MM.1S (cell line): ENCODE measurements around the gene KLHL8.

ENCODE experiments used
- DNase-seq: peaks from one replicate; pipeline ENCODE4 v3.0.0-alpha.2; 2015
- H2AFZ ChIP-seq: fragments of 300-600 bp; sonication (generic); 2 replicates; pipeline ENCODE4 v1.6.0; 2016; ENCODE audit warnings: antibody characterized with exemption, low read length
- H3F3A ChIP-seq: fragments of 300-600 bp; sonication (generic); 2 replicates; pipeline ENCODE4 v1.6.1; 2016; ENCODE audit warnings: mild to moderate bottlenecking, antibody characterized with exemption, low read length, moderate library complexity, mixed read lengths; ENCODE audit not compliant: insufficient read depth
- H3K27ac ChIP-seq: fragments of 300-600 bp; sonication (generic); 2 replicates; pipeline ENCODE4 v1.5.1; 2016; ENCODE audit warnings: mild to moderate bottlenecking, low read length
- H3K27me3 ChIP-seq: fragments of 300-600 bp; sonication (generic); replicated peaks from 2 replicates; pipeline ENCODE4 v1.6.0; 2016; ENCODE audit warnings: low read length; ENCODE audit not compliant: insufficient read depth
- H3K36me3 ChIP-seq: fragments of 300-600 bp; sonication (generic); replicated peaks from 2 replicates; pipeline ENCODE4 v1.6.1; 2016; ENCODE audit warnings: mild to moderate bottlenecking, low read length, mixed read lengths; ENCODE audit not compliant: insufficient read depth
- H3K4me1 ChIP-seq: fragments of 300-600 bp; sonication (generic); 2 replicates; pipeline ENCODE4 v1.6.1; 2016; ENCODE audit warnings: low read length, mixed read lengths
- H3K4me2 ChIP-seq: fragments of 300-600 bp; sonication (generic); 2 replicates; pipeline ENCODE4 v1.6.0; 2016; ENCODE audit warnings: low read depth, low read length
- H3K4me3 ChIP-seq: fragments of 300-600 bp; sonication (generic); 2 replicates; pipeline ENCODE4 v1.5.1; 2016; ENCODE audit warnings: low read length, mixed read lengths
- H3K79me2 ChIP-seq: fragments of 300-600 bp; sonication (generic); 2 replicates; pipeline ENCODE4 v1.6.1; 2016; ENCODE audit warnings: mixed run types, low read length, mixed read lengths
- H3K9ac ChIP-seq: fragments of 300-600 bp; sonication (generic); 2 replicates; pipeline ENCODE4 v1.6.1; 2016; ENCODE audit warnings: low read length, mixed read lengths
- H3K9me2 ChIP-seq: fragments of 300-600 bp; sonication (generic); replicated peaks from 2 replicates; pipeline ENCODE4 v1.6.1; 2016; ENCODE audit warnings: mild to moderate bottlenecking, low read length, mixed read lengths; ENCODE audit not compliant: insufficient read depth
- H3K9me3 ChIP-seq: fragments of 300-600 bp; sonication (generic); replicated peaks from 2 replicates; pipeline ENCODE4 v1.6.1; 2016; ENCODE audit warnings: mild to moderate bottlenecking, low read length, mixed read lengths; ENCODE audit not compliant: insufficient read depth
- H4K20me1 ChIP-seq: fragments of 300-600 bp; sonication (generic); 2 replicates; pipeline ENCODE4 v1.6.1; 2016; ENCODE audit warnings: mild to moderate bottlenecking, low read length, moderate library complexity, mixed read lengths; ENCODE audit not compliant: insufficient read depth
- EZH2 ChIP-seq: fragments of 300-600 bp; sonication (generic); optimal IDR thresholded peaks from 2 replicates; pipeline ENCODE3; 2017; ENCODE audit warnings: low read depth, mild to moderate bottlenecking, antibody characterized with exemption, low read length, mixed read lengths
- EZH2phosphoT487 ChIP-seq: fragments of 300-600 bp; sonication (generic); IDR thresholded peaks from 2 replicates; pipeline ENCODE4 v1.6.1; 2018; ENCODE audit warnings: antibody characterized with exemption, low read length
- TF ChIP-seq, protein P1 (sequence below): fragments of 300-600 bp; sonication (generic); IDR thresholded peaks from 2 replicates; pipeline ENCODE4 v1.5.1; 2016; ENCODE audit warnings: antibody characterized with exemption, low read length, mixed read lengths

The KLHL8 gene

DNA sequence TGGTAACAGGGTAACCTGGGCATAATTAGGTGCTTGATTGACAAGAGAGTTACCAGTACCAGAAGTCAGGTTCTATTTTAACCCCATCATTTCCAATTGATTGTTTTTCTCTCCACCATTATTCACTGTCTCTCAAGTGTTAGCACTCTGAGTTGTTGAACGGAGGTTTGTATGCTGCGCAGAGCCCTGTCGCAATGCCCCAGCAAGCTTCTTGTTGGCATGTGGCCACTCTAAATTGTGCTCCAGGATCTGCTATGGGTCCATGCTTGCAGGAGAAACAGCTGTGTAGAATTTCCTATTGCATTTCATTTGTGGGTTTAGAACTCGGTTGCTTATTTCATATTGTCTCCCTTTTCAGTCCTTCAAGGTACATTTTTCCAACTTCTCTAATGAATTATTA lies 98.2 kb downstream of the KLHL8 start:
- no peak overlapping the region for H3K4me3 ChIP-seq
- TF ChIP-seq, protein P1, sequence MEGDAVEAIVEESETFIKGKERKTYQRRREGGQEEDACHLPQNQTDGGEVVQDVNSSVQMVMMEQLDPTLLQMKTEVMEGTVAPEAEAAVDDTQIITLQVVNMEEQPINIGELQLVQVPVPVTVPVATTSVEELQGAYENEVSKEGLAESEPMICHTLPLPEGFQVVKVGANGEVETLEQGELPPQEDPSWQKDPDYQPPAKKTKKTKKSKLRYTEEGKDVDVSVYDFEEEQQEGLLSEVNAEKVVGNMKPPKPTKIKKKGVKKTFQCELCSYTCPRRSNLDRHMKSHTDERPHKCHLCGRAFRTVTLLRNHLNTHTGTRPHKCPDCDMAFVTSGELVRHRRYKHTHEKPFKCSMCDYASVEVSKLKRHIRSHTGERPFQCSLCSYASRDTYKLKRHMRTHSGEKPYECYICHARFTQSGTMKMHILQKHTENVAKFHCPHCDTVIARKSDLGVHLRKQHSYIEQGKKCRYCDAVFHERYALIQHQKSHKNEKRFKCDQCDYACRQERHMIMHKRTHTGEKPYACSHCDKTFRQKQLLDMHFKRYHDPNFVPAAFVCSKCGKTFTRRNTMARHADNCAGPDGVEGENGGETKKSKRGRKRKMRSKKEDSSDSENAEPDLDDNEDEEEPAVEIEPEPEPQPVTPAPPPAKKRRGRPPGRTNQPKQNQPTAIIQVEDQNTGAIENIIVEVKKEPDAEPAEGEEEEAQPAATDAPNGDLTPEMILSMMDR, result no peak
- TF ChIP-seq EZH2 (no peak), EZH2phosphoT487 (no peak)
- no peak for DNase-seq
- H3K4me2 ChIP-seq, result no peak overlapping the region
- H3K27me3 ChIP-seq, result no peaks in the 10 kb centered on the region
- no peaks in the 10 kb centered on the region for H4K20me1 ChIP-seq
- H3F3A ChIP-seq, result no peaks in the 10 kb centered on the region
- peaks cover 13% of the 10 kb centered on the region for H3K36me3 ChIP-seq
- H3K9me3 ChIP-seq, result no peaks in the 10 kb centered on the region
- H2AFZ ChIP-seq, result no peak overlapping the region
- peaks cover 55% of the 10 kb centered on the region for H3K79me2 ChIP-seq
- no peaks in the 10 kb centered on the region for H3K4me1 ChIP-seq
- no peaks in the 10 kb centered on the region for H3K9me2 ChIP-seq
- H3K9ac ChIP-seq, result no peak overlapping the region
- no peak overlapping the region for H3K27ac ChIP-seq

DNA sequence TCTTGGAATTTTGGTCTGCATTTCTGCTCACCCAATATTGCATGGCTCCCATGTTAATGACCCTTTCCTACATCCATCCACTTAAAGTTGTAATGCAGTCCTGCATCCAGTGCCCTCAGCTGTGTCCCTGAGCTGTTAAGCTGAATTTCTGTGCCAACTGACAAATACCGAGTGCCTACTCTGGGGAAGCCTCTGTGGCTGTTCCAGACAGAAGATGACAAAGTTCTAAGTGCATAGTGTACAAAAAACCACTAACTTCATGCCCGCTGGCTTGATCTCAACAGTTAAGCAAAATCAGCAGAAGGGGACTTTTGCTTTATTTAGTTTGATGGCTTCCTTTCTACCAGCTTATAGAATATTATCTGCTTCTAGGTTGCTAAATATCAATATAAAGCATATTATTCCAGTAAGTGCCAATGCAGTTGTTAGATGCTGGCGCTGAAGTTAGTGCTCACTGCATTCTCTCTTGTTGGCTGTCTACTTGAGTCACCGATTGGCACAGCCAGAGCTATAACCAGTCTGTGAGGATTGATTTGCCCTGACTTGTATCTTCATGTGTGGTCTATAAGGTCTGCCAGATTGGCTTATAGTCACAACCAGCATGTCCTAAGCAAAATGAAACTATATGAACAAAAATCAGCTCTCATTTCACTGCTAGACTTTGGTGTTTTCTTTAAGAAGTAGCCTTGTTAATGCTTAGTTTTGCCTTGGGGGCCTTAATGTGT lies 98.9 kb downstream of the KLHL8 start:
- no peak for DNase-seq
- TF ChIP-seq EZH2, result no peak
- TF ChIP-seq EZH2phosphoT487, result no peak
- TF ChIP-seq, protein P1, result no peak
- no peaks in the 10 kb centered on the region for H3K9me3 ChIP-seq

DNA sequence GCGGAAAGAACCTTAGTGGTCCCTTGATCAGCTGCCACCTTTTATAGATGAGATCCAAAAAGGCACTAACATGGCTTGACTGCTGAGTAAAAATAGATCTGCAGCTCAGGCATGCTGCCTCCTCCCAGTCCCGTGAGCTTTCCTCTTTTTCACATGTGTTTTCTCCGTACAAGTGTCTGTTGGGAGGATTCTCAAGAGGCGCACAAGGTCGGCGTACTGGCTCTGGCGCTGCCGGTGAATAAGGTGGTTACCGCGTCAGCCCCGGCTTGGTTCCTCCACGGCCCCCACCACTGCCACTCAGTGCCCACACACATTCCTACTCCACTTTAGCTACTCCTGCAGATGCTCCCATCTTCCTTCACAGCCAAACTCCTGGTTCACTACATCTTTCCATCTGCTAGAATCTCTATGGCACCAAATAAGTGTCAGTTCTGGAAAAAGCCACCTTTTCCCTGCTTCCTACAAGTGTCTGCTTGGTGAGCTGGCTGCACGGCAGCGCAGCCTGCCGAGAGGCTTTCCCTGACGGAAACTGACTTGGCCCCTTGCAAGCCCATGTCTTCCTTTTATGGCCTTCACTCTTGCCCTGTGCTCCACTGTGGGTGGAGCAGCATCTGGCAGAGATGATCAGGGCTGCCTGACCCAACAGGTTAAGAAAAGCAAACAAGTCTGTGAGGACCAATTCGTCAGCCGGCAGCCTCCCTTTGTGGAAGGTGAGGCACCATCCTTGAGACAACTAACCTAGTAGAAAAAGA lies 99.8 kb downstream of the KLHL8 start:
- Histone ChIP-seq H3K79me2 (peaks cover 70% of the 10 kb centered on the region), H3K36me3 (peaks cover 19% of the 10 kb centered on the region), H3K9me2 (no peaks in the 10 kb centered on the region), H3K4me3 (no peak overlapping the region), H3K9me3 (no peaks in the 10 kb centered on the region), H2AFZ (no peak overlapping the region), H3K4me2 (no peak overlapping the region), H3K27ac (no peak overlapping the region), H3K27me3 (no peaks in the 10 kb centered on the region), H3K4me1 (no peaks in the 10 kb centered on the region), H4K20me1 (no peaks in the 10 kb centered on the region), H3F3A (no peaks in the 10 kb centered on the region), H3K9ac (no peak overlapping the region)
- DNase-seq, result no peak
- TF ChIP-seq, protein P1, result no peak
- TF ChIP-seq EZH2phosphoT487, result no peak
- TF ChIP-seq EZH2, result no peak

More for the DNA sequence above, 98.9 kb downstream of the KLHL8 start:
- Histone ChIP-seq H3K4me1 (no peaks in the 10 kb centered on the region), H3K9ac (no peak overlapping the region), H3K4me3 (no peak overlapping the region), H3K79me2 (peaks cover 62% of the 10 kb centered on the region), H2AFZ (no peak overlapping the region), H3K27me3 (no peaks in the 10 kb centered on the region), H3K27ac (no peak overlapping the region), H3K9me2 (no peaks in the 10 kb centered on the region), H3K36me3 (peaks cover 13% of the 10 kb centered on the region), H4K20me1 (no peaks in the 10 kb centered on the region), H3K4me2 (no peak overlapping the region), H3F3A (no peaks in the 10 kb centered on the region)
